Spleen (tissue), 11 donors: ENCODE results near the gene CDH13. TPM values are rescaled to one million over a fixed set of nuclear protein-coding genes. Genes with fewer than 3 reads are reported as not detected.

Experiments used
- DNase-seq: peaks from one replicate; pipeline ENCODE4 v3.0.0-alpha.2; 2020
- H3K27ac ChIP-seq, 8 donors: fragments of 200-600 bp; sonication (generic) in 7 of 8; 1 replicate in 4 of 8; 2 replicates in 4 of 8; pipeline versions ENCODE4 v1.5.0 to v1.8.0; 2016 to 2021; ENCODE audit warnings: inconsistent platforms in 4 of 8, mild to moderate bottlenecking in 4 of 8, moderate library complexity in 1 of 8
- H3K27me3 ChIP-seq, 7 donors: fragments of 200-600 bp; sonication (generic) in 6 of 7; replicated peaks in 1 of 7; 1 replicate in 4 of 7; 2 replicates in 3 of 7; pipeline versions ENCODE4 v1.5.0 to v1.8.0; 2016 to 2021; ENCODE audit warnings: inconsistent platforms in 3 of 7, mild to moderate bottlenecking in 1 of 7
- H3K36me3 ChIP-seq, 6 donors: fragments of 200-600 bp; sonication (generic) in 5 of 6; 1 replicate in 4 of 6; 2 replicates in 2 of 6; pipeline versions ENCODE4 v1.5.0 to v1.8.0; 2016 to 2021; ENCODE audit warnings: inconsistent platforms in 2 of 6
- H3K4me1 ChIP-seq, 6 donors: fragments of 200-600 bp; sonication (generic) in 5 of 6; 1 replicate in 3 of 6; 2 replicates in 3 of 6; pipeline versions ENCODE4 v1.5.0 to v1.8.0; 2016 to 2021; ENCODE audit warnings: inconsistent platforms in 3 of 6
- H3K4me3 ChIP-seq, 8 donors: fragments of 200-600 bp; sonication (generic) in 7 of 8; 1 replicate in 4 of 8; 2 replicates in 4 of 8; pipeline versions ENCODE4 v1.5.0 to v1.8.0; 2016 to 2021; ENCODE audit warnings: inconsistent platforms in 4 of 8, mild to moderate bottlenecking in 4 of 8, moderate library complexity in 2 of 8
- H3K9me3 ChIP-seq, 8 donors: fragments of 200-600 bp; sonication (generic) in 7 of 8; 1 replicate in 4 of 8; 2 replicates in 4 of 8; pipeline versions ENCODE4 v1.5.0 to v1.8.0; 2016 to 2021; ENCODE audit warnings: inconsistent platforms in 4 of 8
- POLR2A ChIP-seq, 3 donors: fragments of 450-650 bp; IDR thresholded peaks; one replicate each; pipeline ENCODE4 v1.5.1; 2017; ENCODE audit warnings: antibody characterized with exemption in 3 of 3, mild to moderate bottlenecking in 1 of 3
- POLR2AphosphoS5 ChIP-seq, 3 donors: sonication (generic); formaldehyde crosslinking; IDR thresholded peaks; one replicate each; pipeline ENCODE4 v1.5.1; 2017; ENCODE audit warnings: antibody characterized with exemption in 3 of 3
- WGBS, 5 donors: extraction: QIAGEN DNeasy Blood & Tissue Kit in 3 of 5; methylation state at CpG; one replicate each; pipeline versions ENCODE4 v1.1.5 to v1.1.7; 2013 to 2018; 5-methylcytosine and 5-hydroxymethylcytosine counted together
- intact Hi-C: fragments of 100-400 bp; cut with DNase I; formaldehyde crosslinking; loops from one replicate; pipeline ENCODE4 v1.15.0; 2023; ENCODE audit warnings: low total_unique reads
- polyA plus RNA-seq, 3 donors: library from polyadenylated mRNA; stranded (reverse); fragments of 200-250 nt; gene quantifications; one replicate each; pipeline ENCODE4 v1.2.1, GENCODE V29; 2013
- total RNA-seq, 7 donors: library from RNA; depleted of rRNA in 3 of 7; stranded (reverse); fragments of >200 nt in 3 of 7; fragmentation: NEBNext Ultra II Directional in 4 of 7; extraction: Animal tissue kit (Norgen Biotek cat#: 25700) in 4 of 7; gene quantifications; one replicate each; pipeline versions ENCODE4 v1.1.0 to v1.2.1, GENCODE V29; 2016 to 2021
- TF ChIP-seq, protein P1 (sequence below), 11 experiments: fragments of 200-600 bp in 7 of 11; fragments of 450-650 bp in 4 of 11; sonication (generic) in 4 of 11; IDR thresholded peaks in 8 of 11; conservative IDR thresholded peaks in 3 of 11; 1 replicate in 7 of 11; 2 replicates in 4 of 11; pipeline versions ENCODE4 v1.4.0 to v1.8.0; 2016 to 2021; ENCODE audit warnings: antibody characterized with exemption in 11 of 11, inconsistent platforms in 4 of 11, mild to moderate bottlenecking in 1 of 11
- donor health status: healthy with polysubstance abuse.
- donor health status: DM: no; HTN: no; CAD: no; lungs with moderate emphysema.
- donor health status: DM: no; HTN: no; CAD: no.
- donor health status: Bipolar disorder and iron deficiency.
- donor health status: healthy.
- donor health status: DM: no; HTN: no; CAD: no.
- donor health status: DM: yes; HTN: yes; CAD: no.

The CDH13 gene
- total and polyA plus RNA-seq, 10 donors: 0.13 to 4.6 (median 1.1) TPM

DNA sequence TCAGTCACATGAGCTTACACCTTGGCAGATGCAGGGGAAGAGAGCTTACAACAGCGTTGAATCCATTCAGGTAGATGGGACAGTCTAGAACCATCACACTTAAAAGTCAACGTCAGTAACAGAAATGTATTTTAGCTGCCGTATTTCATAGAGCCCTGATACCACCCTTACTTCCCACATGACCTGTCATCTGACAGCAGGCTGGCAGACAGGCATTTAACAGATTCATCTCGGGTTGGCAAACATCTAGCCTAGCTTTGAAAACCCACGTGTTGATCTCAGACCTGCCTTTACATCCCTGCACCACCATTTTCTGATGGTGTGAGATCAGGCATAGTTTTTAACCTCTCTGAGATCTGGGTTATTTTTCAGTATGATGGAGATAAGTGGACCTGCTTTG is 1003.1 kb downstream of the CDH13 start:
- H3K4me3 ChIP-seq: no peak overlapping the region
- intact Hi-C loops: no loop called here
- H3K4me1 ChIP-seq: no peaks in the 10 kb centered on the region
- no peaks in the 10 kb centered on the region for H3K36me3 ChIP-seq
- H3K9me3 ChIP-seq: no peaks in the 10 kb centered on the region
- no peak for DNase-seq
- H3K27ac ChIP-seq: no peak overlapping the region
- H3K27me3 ChIP-seq: no peaks in the 10 kb centered on the region
- no peak for TF ChIP-seq POLR2AphosphoS5 (IDR thresholded peaks at IDR 0.05)
- TF ChIP-seq, protein P1, sequence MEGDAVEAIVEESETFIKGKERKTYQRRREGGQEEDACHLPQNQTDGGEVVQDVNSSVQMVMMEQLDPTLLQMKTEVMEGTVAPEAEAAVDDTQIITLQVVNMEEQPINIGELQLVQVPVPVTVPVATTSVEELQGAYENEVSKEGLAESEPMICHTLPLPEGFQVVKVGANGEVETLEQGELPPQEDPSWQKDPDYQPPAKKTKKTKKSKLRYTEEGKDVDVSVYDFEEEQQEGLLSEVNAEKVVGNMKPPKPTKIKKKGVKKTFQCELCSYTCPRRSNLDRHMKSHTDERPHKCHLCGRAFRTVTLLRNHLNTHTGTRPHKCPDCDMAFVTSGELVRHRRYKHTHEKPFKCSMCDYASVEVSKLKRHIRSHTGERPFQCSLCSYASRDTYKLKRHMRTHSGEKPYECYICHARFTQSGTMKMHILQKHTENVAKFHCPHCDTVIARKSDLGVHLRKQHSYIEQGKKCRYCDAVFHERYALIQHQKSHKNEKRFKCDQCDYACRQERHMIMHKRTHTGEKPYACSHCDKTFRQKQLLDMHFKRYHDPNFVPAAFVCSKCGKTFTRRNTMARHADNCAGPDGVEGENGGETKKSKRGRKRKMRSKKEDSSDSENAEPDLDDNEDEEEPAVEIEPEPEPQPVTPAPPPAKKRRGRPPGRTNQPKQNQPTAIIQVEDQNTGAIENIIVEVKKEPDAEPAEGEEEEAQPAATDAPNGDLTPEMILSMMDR (IDR thresholded peaks at IDR 0.05 in 8 of 11, conservative IDR thresholded peaks at IDR 0.05 in 3 of 11): no peak
- no peak for TF ChIP-seq POLR2A (IDR thresholded peaks at IDR 0.05)
- 64 to 82% (median 72%) methylated on average over 5 of the region's 5 CpGs for WGBS, 5 donors

DNA sequence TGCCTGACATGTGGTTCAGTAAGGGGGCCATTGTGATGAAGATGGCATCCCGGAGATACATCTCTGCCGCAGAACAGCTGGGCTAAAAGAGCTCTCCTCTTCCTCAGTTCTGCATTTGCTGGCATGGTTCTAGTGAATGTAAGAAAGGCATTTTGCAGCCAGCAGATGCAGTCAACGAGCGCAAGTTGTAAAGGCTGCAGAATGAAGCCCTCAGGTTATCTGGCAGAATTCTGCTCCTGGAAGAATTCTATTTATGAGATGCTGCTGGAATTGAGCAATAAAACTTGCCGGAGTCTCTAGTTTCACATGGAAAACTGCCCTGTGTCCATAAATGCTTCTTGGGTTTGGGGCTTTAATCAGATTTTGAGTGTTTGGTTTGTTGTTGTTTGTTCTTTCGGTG is 1004.2 kb downstream of the CDH13 start:
- Histone ChIP-seq H3K27ac (no peak overlapping the region), H3K4me1 (no peaks in the 10 kb centered on the region), H3K4me3 (no peak overlapping the region), H3K36me3 (no peaks in the 10 kb centered on the region), H3K9me3 (no peaks in the 10 kb centered on the region), H3K27me3 (no peaks in the 10 kb centered on the region)
- DNase-seq: no peak
- 84 to 93% (median 89%) methylated on average over 6 of the region's 6 CpGs for WGBS, 5 donors
- intact Hi-C loops: no loop called here
- TF ChIP-seq, protein P1 (IDR thresholded peaks at IDR 0.05 in 8 of 11, conservative IDR thresholded peaks at IDR 0.05 in 3 of 11): no peak
- TF ChIP-seq POLR2A (IDR thresholded peaks at IDR 0.05) (no peak), POLR2AphosphoS5 (IDR thresholded peaks at IDR 0.05) (no peak)

DNA sequence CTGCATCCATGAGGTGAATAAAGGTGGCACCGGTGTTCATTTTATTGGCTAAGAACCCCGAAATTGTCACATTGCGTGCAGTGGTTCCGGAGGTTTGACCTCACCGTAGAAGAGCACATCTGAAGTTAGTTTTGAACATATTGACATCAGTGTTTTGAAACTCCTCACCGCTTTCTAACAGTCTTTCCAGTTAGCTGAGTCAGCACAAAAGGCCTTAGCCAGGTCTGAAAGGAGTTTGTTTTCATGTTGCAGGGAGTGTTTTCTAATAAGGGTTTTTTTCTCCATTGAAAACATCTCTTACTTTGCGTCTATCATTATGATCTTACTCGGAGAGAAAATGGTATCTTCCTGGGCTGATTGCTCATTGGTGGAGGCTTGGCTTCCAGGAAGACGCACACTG is 1006.5 kb downstream of the CDH13 start:
- no peaks in the 10 kb centered on the region for H3K36me3 ChIP-seq
- 90 to 96% (median 90%) methylated on average over 9 of the region's 9 CpGs for WGBS, 5 donors
- no peaks in the 10 kb centered on the region for H3K27me3 ChIP-seq
- DNase-seq: no peak
- no peak overlapping the region for H3K4me3 ChIP-seq
- intact Hi-C loops: no loop called here
- H3K4me1 ChIP-seq: no peaks in the 10 kb centered on the region
- H3K9me3 ChIP-seq: no peaks in the 10 kb centered on the region
- H3K27ac ChIP-seq: no peak overlapping the region
- TF ChIP-seq POLR2A (IDR thresholded peaks at IDR 0.05): no peak
- no peak for TF ChIP-seq POLR2AphosphoS5 (IDR thresholded peaks at IDR 0.05)
- TF ChIP-seq, protein P1 (IDR thresholded peaks at IDR 0.05 in 8 of 11, conservative IDR thresholded peaks at IDR 0.05 in 3 of 11): no peak

DNA sequence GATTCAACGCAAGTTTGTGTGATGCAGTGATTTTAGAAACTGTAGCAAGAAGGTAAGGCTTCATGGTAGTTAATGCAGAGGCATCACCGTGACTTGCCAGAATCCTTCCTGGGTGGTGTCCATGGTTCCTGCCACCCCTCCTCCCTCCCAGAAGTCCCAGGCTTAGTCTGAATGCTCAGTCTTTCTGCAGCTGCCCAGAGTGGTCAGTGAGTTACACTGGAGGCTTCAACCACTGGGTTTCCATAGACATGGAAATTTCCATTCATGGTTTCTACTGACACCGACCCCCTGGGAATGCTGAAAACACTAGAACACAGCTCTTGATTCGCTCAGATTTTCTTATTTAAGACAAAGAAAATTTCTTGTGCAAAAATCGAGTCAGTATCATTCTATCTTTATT is 1021.6 kb downstream of the CDH13 start:
- H3K36me3 ChIP-seq: no peaks in the 10 kb centered on the region
- H3K27ac ChIP-seq: no peak overlapping the region
- DNase-seq: no peak
- no peak overlapping the region for H3K4me3 ChIP-seq
- peaks cover 0 to 14% (median 0%) of the 10 kb centered on the region in 7 donors for H3K27me3 ChIP-seq
- H3K9me3 ChIP-seq: no peaks in the 10 kb centered on the region
- intact Hi-C loops: no loop called here
- TF ChIP-seq, protein P1 (IDR thresholded peaks at IDR 0.05 in 8 of 11, conservative IDR thresholded peaks at IDR 0.05 in 3 of 11): no peak
- no peak for TF ChIP-seq POLR2A (IDR thresholded peaks at IDR 0.05)
- TF ChIP-seq POLR2AphosphoS5 (IDR thresholded peaks at IDR 0.05): no peak
- no peaks in the 10 kb centered on the region for H3K4me1 ChIP-seq
- 49 to 65% (median 62%) methylated on average over 5 of the region's 5 CpGs for WGBS, 5 donors
